ENCODE data around the gene ICAM4.

DNA sequence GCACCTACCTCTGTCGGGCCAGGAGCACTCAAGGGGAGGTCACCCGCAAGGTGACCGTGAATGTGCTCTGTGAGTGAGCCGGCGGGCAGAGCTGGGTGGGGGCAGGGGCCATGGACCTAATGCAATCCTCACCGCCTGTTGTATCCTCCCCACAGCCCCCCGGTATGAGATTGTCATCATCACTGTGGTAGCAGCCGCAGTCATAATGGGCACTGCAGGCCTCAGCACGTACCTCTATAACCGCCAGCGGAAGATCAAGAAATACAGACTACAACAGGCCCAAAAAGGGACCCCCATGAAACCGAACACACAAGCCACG is 1.8 kb upstream of the ICAM4 start:
- TF ChIP-seq POLR2AphosphoS5 (IDR thresholded peaks at IDR 0.05; ENCODE audit: low read depth, low read length) (no peak), REST (IDR thresholded peaks at IDR 0.05; ENCODE audit: insufficient read depth in 1 of 2, low read depth in 2 of 2, low read length in 2 of 2) (no peak), SIN3A (IDR thresholded peaks at IDR 0.05; ENCODE audit: borderline replicate concordance, insufficient read depth, low read length) (no peak)
